Stimulated activated CD4-positive, alpha-beta T cell treated with anti-CD3 and anti-CD28 coated beads, Interleukin-4, amount 100 ng/mL, for 24 hours (primary cell): ENCODE data around the gene WASF1.
"Not testable (repeated sequence)": the region's sequence is repeated elsewhere in the genome, so short reads cannot be mapped to it uniquely, and the experiment has no call there.

Experiments
- DNase-seq: peaks from one replicate; pipeline ENCODE4 v3.0.0-alpha.2; 2020

Gene WASF1

GRCh38 chr6:110173506-110174132, 5.9 kb downstream of the WASF1 start:
- DNase-seq = no peak

- no peak for DNase-seq
Observed at GRCh38 chr6:110170081-110170480, 9.4 kb downstream of the WASF1 start.

- no peak for DNase-seq
Observed at GRCh38 chr6:110158479-110158878, 21.0 kb downstream of the WASF1 start.

GRCh38 chr6:110147870-110148269, 31.6 kb downstream of the WASF1 start:
- DNase-seq = no peak

GRCh38 chr6:110140650-110141049, 38.8 kb downstream of the WASF1 start:
- no peak for DNase-seq

GRCh38 chr6:110139052-110139451, 40.4 kb downstream of the WASF1 start:
- DNase-seq = no peak

GRCh38 chr6:110137924-110138887, 41.3 kb downstream of the WASF1 start:
- no peak for DNase-seq

- DNase-seq = no peak
Observed at GRCh38 chr6:110130362-110130761, 49.1 kb downstream of the WASF1 start.

GRCh38 chr6:110128418-110128817, 51.1 kb downstream of the WASF1 start:
- no peak for DNase-seq

- DNase-seq = no peak
Observed at GRCh38 chr6:110125361-110125760, 54.1 kb downstream of the WASF1 start.

GRCh38 chr6:110121655-110122054, 57.8 kb downstream of the WASF1 start:
- not testable (repeated sequence) for DNase-seq

GRCh38 chr6:110116258-110116657, 63.2 kb downstream of the WASF1 start:
- no peak for DNase-seq

GRCh38 chr6:110114004-110114403, 65.5 kb downstream of the WASF1 start:
- no peak for DNase-seq

- no peak for DNase-seq
Observed at GRCh38 chr6:110105296-110105695, 74.2 kb downstream of the WASF1 start.

- no peak for DNase-seq
Observed at GRCh38 chr6:110103260-110103659, 76.2 kb downstream of the WASF1 start.

- no peak for DNase-seq
Observed at GRCh38 chr6:110102411-110102810, 77.1 kb downstream of the WASF1 start.

GRCh38 chr6:110101885-110102284, 77.6 kb downstream of the WASF1 start:
- no peak for DNase-seq

GRCh38 chr6:110098511-110099116, 80.9 kb downstream of the WASF1 start:
- no peak for DNase-seq

GRCh38 chr6:110097443-110097842, 82.0 kb downstream of the WASF1 start:
- DNase-seq = no peak

GRCh38 chr6:110095935-110096334, 83.5 kb downstream of the WASF1 start:
- no peak for DNase-seq

- no peak for DNase-seq
Observed at GRCh38 chr6:110095101-110095500, 84.4 kb downstream of the WASF1 start.

GRCh38 chr6:110093981-110094380, 85.5 kb downstream of the WASF1 start:
- no peak for DNase-seq

GRCh38 chr6:110090876-110091275, 88.6 kb downstream of the WASF1 start:
- no peak for DNase-seq

- DNase-seq = no peak
Observed at GRCh38 chr6:110089323-110089722, 90.1 kb downstream of the WASF1 start.
